Activated naive CD4-positive, alpha-beta T cell treated with anti-CD3 and anti-CD28 coated beads, Interleukin-2, amount 50 U/mL, for 24 hours (primary cell): ENCODE results near the gene CCHCR1.

Experiments used
- H3K27ac Mint-ChIP-seq: one replicate; pipeline ENCODE4 v1.8.0; 2021; ENCODE audit warnings: mild to moderate bottlenecking, mixed read lengths
- H3K27me3 Mint-ChIP-seq: one replicate; pipeline ENCODE4 v1.8.0; 2021; ENCODE audit warnings: mixed read lengths
- H3K36me3 Mint-ChIP-seq: one replicate; pipeline ENCODE4 v1.8.0; 2021; ENCODE audit warnings: mixed read lengths
- H3K4me1 Mint-ChIP-seq: one replicate; pipeline ENCODE4 v1.8.0; 2021; ENCODE audit warnings: mixed read lengths
- H3K4me3 Mint-ChIP-seq: one replicate; pipeline ENCODE4 v1.8.0; 2021; ENCODE audit warnings: mild to moderate bottlenecking, mixed read lengths
- H3K9me3 Mint-ChIP-seq: one replicate; pipeline ENCODE4 v1.8.0; 2021; ENCODE audit warnings: mixed read lengths

Gene CCHCR1

DNA sequence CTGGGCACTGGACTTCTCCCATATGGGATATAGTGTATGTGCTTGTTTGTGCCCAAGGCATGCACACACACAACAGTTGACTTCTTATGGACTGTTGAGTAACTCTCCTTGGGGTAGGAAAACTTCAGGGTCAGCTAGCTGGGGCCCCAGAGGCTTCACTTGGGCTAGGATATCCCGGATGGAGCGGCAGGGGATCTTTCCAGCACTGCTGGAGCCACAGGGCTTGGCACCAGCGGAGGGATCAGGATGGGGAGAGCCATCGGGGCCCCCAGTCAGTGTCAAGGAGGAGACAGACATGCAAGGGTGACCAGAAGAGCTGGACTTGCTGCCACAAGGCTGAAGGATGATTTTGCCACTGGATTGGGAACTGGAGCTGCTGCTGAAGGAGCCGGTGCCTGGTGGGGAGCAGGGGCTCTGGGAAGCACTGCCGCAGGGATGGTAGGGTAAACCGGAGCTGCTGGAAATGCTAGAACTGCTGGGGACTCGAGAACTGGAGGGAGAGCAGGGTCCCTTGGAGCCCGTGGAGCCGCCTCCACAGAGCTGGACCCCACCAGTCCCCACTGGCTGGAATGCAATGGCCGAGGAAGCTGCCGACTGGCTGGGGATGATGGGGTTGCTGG is 41.6 kb downstream of the CCHCR1 start:
- H3K4me3 Mint-ChIP-seq: no peak overlapping the region
- no peaks in the 10 kb centered on the region for H3K36me3 Mint-ChIP-seq
- H3K27me3 Mint-ChIP-seq: no peaks in the 10 kb centered on the region
- H3K4me1 Mint-ChIP-seq: no peaks in the 10 kb centered on the region
- no peak overlapping the region for H3K27ac Mint-ChIP-seq
- H3K9me3 Mint-ChIP-seq: no peaks in the 10 kb centered on the region

DNA sequence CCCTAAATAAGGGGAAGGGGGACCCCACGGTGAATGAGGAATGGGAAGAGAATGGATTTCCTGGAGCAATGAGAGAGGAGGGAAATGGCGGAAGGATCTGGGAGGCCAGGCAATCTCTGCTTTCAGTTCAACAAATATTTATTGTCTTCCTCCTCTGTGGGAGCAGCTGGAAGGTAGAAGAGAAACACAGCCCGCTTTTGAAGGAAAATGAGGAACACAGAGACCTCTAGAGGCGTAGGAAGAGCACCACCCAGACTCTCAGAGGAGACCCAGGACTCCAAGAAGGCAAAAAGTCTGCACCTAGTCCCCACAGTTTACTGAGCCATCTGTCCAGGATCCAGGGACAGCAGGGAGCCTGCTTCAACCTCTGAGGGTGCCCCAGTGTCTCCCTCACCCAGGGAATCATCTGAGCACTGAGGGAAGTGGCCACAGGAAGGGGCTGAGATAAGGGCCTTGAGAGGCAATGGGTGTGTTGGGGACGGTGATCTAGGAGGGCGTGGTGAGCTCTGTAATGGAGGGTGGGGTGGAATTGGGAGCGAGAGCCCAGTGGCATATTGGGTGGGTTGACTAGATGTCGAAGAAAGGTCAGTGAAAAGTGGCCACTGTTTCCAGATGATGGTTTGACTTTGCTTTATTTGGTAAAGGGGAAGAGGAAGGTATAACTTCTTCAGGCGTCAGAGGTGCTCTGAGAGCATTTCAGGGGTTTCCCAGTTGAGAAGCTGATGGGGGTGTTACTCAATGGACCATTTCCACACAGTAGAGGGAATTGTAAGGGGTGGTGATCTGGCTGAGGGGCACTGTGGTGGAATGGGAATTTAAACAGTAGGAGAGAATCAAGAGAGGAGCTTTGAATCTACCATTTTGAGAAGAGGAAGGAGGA is 42.4 kb downstream of the CCHCR1 start:
- H3K4me3 Mint-ChIP-seq: no peak overlapping the region
- no peaks in the 10 kb centered on the region for H3K4me1 Mint-ChIP-seq
- no peaks in the 10 kb centered on the region for H3K27me3 Mint-ChIP-seq
- no peaks in the 10 kb centered on the region for H3K9me3 Mint-ChIP-seq
- no peaks in the 10 kb centered on the region for H3K36me3 Mint-ChIP-seq
- no peak overlapping the region for H3K27ac Mint-ChIP-seq

- H3K36me3 Mint-ChIP-seq: no peaks in the 10 kb centered on the region
- no peak within 1 kb of the TSS for H3K4me3 Mint-ChIP-seq
- no peak within 1 kb of the TSS for H3K27ac Mint-ChIP-seq
- H3K4me1 Mint-ChIP-seq: no peaks in the 10 kb centered on the region
- H3K9me3 Mint-ChIP-seq: no peaks in the 10 kb centered on the region
- no peaks in the 10 kb centered on the region for H3K27me3 Mint-ChIP-seq
Observed at GRCh38 chr6:31114541-31114878, 43.1 kb downstream of the CCHCR1 start, which contains the start of gene PSORS1C1. PSORS1C1 (plus strand) TSS chr6:31114800; CDS start chr6:31129633, 14,833 bp downstream.

- Mint-ChIP-seq H3K36me3 (no peaks in the 10 kb centered on the region), H3K9me3 (no peaks in the 10 kb centered on the region), H3K27ac (no peak overlapping the region), H3K4me1 (no peaks in the 10 kb centered on the region), H3K27me3 (no peaks in the 10 kb centered on the region), H3K4me3 (no peak overlapping the region)
Observed at GRCh38 chr6:31113861-31114540, 43.6 kb downstream of the CCHCR1 start.

DNA sequence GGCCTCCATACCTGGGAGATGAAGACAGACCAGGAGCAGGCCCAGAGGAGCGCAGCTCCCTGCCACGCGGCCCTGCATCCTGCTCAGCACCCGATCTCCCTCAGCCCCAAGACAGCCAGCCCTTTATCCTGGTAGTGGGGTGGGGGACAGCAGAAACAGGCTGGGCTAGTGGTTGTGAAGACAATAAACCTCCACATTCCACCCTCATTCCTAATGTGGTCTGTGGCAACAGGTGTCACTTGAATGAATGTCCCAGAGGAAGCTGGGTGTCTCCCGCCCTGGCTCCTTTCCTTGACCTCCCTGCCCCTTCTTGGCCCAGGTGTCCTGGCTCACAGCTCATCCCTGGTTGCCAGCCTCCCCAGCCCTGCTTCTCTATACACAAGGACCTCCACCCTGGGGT is 45.1 kb downstream of the CCHCR1 start, which contains the start of gene C6orf15:
Gene C6orf15 (minus strand): TSS at position 98 of the 400 bp plus-strand sequence. CDS start 20 bp downstream, at position 78.
- Mint-ChIP-seq H3K9me3 (no peaks in the 10 kb centered on the region), H3K4me1 (no peaks in the 10 kb centered on the region), H3K27ac (no peak within 1 kb of the TSS), H3K4me3 (no peak within 1 kb of the TSS), H3K36me3 (no peaks in the 10 kb centered on the region), H3K27me3 (no peaks in the 10 kb centered on the region)

GRCh38 chr6:31111712-31112111 is 45.9 kb downstream of the CCHCR1 start:
- H3K4me1 Mint-ChIP-seq: no peaks in the 10 kb centered on the region

DNA sequence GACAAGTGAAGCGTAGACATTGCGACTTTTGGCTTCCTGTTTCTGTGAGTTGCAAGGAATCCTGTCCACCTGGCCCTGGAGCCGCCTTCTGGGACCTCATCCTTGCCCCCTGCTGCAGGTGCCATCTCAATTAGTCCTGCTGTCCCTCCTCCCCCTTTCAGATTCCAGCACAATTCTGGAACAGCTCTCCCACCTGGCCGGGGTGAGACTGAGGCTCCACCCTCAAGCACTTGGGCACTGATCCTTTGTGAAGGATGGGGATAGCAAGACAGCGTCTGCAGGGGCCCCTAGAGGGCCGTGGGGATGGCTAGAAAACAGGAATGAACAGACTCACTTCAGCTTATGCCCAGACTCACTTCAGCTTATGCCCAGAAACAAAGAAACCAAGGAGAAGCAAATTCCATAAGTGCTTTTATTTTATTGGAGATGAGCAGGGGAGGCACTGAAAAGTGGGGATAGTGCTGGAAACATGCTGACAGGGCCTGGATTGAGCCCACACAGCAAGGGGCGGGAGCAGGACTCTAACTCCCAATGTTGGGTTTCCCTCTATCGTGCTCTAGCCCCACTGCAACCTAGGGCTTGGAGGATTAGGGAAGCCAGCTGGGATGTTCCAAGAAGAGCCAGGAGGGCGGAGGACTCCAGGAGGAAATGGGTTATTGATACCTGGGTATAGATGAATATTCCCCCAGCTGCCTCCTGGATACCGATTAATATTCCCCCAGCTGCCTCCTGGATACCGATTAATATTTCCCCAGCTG is 46.6 kb downstream of the CCHCR1 start:
- no peaks in the 10 kb centered on the region for H3K9me3 Mint-ChIP-seq
- no peaks in the 10 kb centered on the region for H3K36me3 Mint-ChIP-seq
- no peaks in the 10 kb centered on the region for H3K4me1 Mint-ChIP-seq
- no peaks in the 10 kb centered on the region for H3K27me3 Mint-ChIP-seq
- no peak overlapping the region for H3K27ac Mint-ChIP-seq
- no peak overlapping the region for H3K4me3 Mint-ChIP-seq

More at GRCh38 chr6:31111712-31112111, 45.9 kb downstream of the CCHCR1 start:
- Mint-ChIP-seq H3K27ac (no peak overlapping the region), H3K9me3 (no peaks in the 10 kb centered on the region), H3K36me3 (no peaks in the 10 kb centered on the region), H3K4me3 (no peak overlapping the region), H3K27me3 (no peaks in the 10 kb centered on the region)

DNA sequence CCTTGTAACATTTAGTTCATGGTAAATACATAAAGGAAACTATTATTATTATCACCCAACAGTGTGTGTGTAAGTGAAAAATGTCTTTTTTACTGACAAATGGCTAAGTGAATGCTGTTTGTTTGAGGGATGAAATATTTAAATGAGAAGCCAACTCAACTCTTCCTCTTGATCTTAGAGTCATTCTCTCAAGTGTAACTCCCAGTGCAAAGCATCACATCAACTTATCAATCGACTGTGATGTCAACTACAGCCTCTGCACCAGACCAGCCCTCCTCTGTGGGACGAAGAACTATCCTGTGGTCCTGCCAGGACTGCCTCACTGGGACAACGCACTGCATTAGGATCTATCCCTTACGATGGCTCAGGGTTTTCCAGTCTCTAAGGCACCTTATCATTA is 50.5 kb downstream of the CCHCR1 start:
- Mint-ChIP-seq H3K4me3 (no peak overlapping the region), H3K9me3 (no peaks in the 10 kb centered on the region), H3K27ac (no peak overlapping the region), H3K27me3 (no peaks in the 10 kb centered on the region), H3K36me3 (no peaks in the 10 kb centered on the region), H3K4me1 (peaks cover 4% of the 10 kb centered on the region)

DNA sequence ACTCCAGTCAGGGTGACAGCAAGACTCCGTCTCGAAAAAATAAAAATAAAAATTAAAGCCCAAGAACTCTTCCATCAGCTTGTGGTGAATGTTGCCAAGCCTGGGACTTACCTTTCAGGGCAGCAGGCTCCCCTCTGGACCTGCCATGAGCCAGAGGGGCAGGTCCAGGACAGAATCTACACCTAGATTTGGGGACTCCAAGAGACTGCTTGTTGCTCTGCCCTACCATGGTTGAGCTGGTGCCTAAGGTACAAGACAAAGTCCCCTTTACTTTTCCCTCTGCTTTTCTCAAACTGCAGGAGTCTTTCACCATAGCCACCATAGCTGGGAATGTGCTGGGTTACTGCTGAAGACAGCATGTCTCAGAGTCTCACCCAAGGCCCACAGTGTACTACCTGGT is 54.5 kb downstream of the CCHCR1 start:
- Mint-ChIP-seq H3K9me3 (no peaks in the 10 kb centered on the region), H3K4me1 (peaks cover 4% of the 10 kb centered on the region), H3K27me3 (no peaks in the 10 kb centered on the region), H3K36me3 (no peaks in the 10 kb centered on the region), H3K4me3 (no peak overlapping the region), H3K27ac (no peak overlapping the region)

DNA sequence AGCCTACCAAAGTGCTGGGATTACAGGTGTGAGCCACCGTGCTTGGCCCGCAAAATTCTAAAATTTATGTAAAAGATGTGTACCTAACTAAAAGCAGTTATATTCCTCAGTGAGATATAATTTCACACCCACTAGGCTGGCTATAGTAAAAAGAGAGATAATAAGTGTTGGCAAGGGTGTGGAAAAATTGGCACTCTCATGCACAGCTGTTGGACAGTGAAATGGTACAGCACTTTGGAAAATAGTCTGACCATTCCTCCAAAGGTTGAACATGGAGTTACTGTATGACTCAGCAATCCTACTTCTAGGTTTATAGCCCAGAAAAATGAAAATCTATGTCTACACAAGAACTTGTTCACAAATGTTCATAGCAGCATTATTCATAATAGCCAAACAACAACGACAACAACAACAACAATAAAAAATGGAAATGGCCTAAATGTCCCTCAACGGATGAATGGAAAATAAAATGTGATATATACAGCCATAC is 59.1 kb downstream of the CCHCR1 start:
- no peaks in the 10 kb centered on the region for H3K36me3 Mint-ChIP-seq
- no peaks in the 10 kb centered on the region for H3K9me3 Mint-ChIP-seq
- no peak overlapping the region for H3K27ac Mint-ChIP-seq
- H3K4me3 Mint-ChIP-seq: no peak overlapping the region
- H3K4me1 Mint-ChIP-seq: peaks cover 44% of the 10 kb centered on the region
- no peaks in the 10 kb centered on the region for H3K27me3 Mint-ChIP-seq

DNA sequence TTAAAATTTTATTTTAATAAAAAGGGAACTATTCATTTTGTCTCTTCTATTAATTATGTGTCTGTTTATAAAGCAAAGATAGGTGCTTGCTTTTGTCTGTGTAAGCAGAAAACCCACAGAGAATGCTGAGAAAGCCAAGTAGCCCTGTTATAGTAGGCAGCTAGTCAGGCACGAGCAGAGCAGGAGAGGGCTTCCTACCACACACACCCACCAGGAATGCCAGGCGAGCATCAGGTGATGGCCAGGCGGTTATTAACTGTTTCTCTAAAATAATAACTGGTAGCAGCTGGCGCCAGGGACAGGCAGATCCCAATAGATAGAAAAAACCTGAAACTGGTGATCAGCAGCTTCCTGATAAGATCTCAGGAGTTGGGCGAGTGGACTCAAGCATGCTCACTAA is 60.9 kb downstream of the CCHCR1 start:
- Mint-ChIP-seq H3K36me3 (no peaks in the 10 kb centered on the region), H3K27me3 (no peaks in the 10 kb centered on the region), H3K4me3 (no peak overlapping the region), H3K9me3 (no peaks in the 10 kb centered on the region), H3K27ac (peak overlapping the region; percentile 37), H3K4me1 (peaks cover 40% of the 10 kb centered on the region)

- Mint-ChIP-seq H3K4me1 (peaks cover 40% of the 10 kb centered on the region), H3K27me3 (no peaks in the 10 kb centered on the region), H3K4me3 (no peak overlapping the region), H3K9me3 (no peaks in the 10 kb centered on the region), H3K36me3 (no peaks in the 10 kb centered on the region), H3K27ac (peak overlapping the region; percentile 91)
Observed at GRCh38 chr6:31096215-31096614, 61.4 kb downstream of the CCHCR1 start.

DNA sequence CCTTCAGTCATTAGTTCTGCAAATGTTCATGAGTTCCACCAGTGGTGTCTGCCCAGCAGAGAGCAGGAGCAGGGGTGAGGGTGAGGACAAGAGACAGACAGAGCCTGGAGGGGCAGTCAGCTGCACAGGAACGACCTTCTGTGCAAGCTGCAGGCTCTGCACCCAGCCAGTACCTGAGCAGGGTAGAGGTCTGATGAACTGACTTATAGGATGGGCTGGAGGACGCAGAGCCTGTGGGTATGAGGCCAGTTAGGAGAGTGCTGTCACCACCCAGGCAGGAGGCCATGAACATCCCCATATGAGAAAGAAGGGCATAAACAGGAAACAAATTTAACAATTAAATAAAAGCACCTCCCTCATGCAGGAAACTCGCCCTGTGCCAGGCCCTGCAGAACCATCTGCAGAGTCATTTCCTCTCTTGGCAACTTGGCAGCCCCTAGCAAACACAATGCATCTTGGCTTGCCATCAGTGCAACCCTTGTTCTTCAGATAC is 63.2 kb downstream of the CCHCR1 start:
- no peaks in the 10 kb centered on the region for H3K36me3 Mint-ChIP-seq
- H3K27me3 Mint-ChIP-seq: no peaks in the 10 kb centered on the region
- H3K4me3 Mint-ChIP-seq: peak overlapping the region; percentile 65
- peaks cover 40% of the 10 kb centered on the region for H3K4me1 Mint-ChIP-seq
- H3K9me3 Mint-ChIP-seq: no peaks in the 10 kb centered on the region
- H3K27ac Mint-ChIP-seq: peak overlapping the region; percentile 89

DNA sequence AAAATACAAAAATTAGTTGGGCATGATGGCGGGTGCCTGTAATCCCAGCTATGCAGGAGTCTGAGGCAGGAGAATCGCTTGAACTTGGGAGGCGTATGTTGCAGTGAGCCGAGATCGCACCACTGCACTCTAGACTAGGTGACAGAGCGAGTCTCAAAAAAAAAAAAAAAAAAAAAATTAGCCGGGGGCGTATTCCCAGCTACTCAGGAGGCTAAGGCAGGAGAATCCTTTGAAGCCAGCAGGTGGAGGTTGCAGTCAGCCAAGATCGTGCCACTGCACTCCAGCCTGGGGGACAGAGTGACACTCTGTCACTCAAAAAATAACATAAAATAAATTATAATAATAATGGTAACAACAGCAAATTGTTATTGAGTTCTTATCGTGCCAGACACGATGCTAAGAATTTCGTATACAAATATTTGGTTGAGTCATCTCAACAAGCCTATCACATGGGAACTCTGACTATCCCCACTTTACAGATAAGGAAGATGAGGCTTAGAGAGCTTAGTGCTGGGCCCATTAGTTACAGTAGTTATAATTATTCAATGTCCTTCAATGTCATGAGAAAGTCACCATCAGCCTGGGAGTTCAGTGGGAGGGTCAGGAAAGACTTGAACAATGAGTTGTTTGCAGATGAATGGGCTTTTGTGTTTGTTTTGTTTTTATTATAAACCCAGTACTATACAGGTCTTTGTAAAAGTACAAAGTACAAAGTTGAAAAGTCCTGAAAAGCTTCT is 64.7 kb downstream of the CCHCR1 start:
- Mint-ChIP-seq H3K27me3 (no peaks in the 10 kb centered on the region), H3K4me1 (peaks cover 40% of the 10 kb centered on the region), H3K4me3 (no peak overlapping the region), H3K36me3 (no peaks in the 10 kb centered on the region), H3K9me3 (no peaks in the 10 kb centered on the region), H3K27ac (no peak overlapping the region)
